HAP-1 (cell line): Measurements from ENCODE around the gene S1PR2.
"Not testable (repeated sequence)": the region's sequence is repeated elsewhere in the genome, so short reads cannot be mapped to it uniquely, and the experiment has no call there.

Experiments used
- DNase-seq, 2 experiments: peaks; one replicate each; pipeline ENCODE4 v3.0.0-alpha.2; 2016 to 2020; ENCODE audit warnings: low spot score in 2 of 2
- H3K27me3 ChIP-seq: fragments of 250-450 bp; sonication (Bioruptor Pico); 2 replicates; pipeline ENCODE4 v1.5.1; 2020; ENCODE audit warnings: low read depth, mild to moderate bottlenecking, moderate library complexity
- H3K36me3 ChIP-seq: fragments of 250-450 bp; sonication (Bioruptor Pico); replicated peaks from 2 replicates; pipeline ENCODE4 v1.5.1; 2020; ENCODE audit warnings: mild to moderate bottlenecking
- H3K4me1 ChIP-seq: fragments of 250-450 bp; sonication (Bioruptor Pico); 2 replicates; pipeline ENCODE4 v1.5.1; 2020; ENCODE audit warnings: mild to moderate bottlenecking
- H3K4me3 ChIP-seq: fragments of 250-450 bp; sonication (Bioruptor Pico); 2 replicates; pipeline ENCODE4 v1.5.1; 2020; ENCODE audit warnings: mild to moderate bottlenecking, moderate library complexity
- H3K9me3 ChIP-seq: fragments of 250-450 bp; sonication (Bioruptor Pico); 2 replicates; pipeline ENCODE4 v1.5.1; 2020; ENCODE audit warnings: mild to moderate bottlenecking, moderate library complexity
- in situ Hi-C: fragments of 300-500 bp; cut with MboI; formaldehyde crosslinking; loops from 3 replicates; pipeline ENCODE4 v1.14.3; 2020; ENCODE audit warnings: low sequenced_read_pairs, inconsistent platforms, mixed read lengths

Gene S1PR2

GRCh38 chr19:10203686-10204085 is 27.4 kb downstream of the S1PR2 start:
- Histone ChIP-seq H3K4me3 (no peak overlapping the region), H3K4me1 (peaks cover 2% of the 10 kb centered on the region; the same call in 1 of the 2 replicates), H3K9me3 (no peaks in the 10 kb centered on the region), H3K36me3 (no peaks in the 10 kb centered on the region), H3K27me3 (no peaks in the 10 kb centered on the region)
- in situ Hi-C loops, result no loop called here
- DNase-seq, result no peak

GRCh38 chr19:10201176-10201575 is 30.0 kb downstream of the S1PR2 start:
- in situ Hi-C loops, result no loop called here
- peaks cover 2% of the 10 kb centered on the region; the same call in 1 of the 2 replicates for H3K4me1 ChIP-seq
- DNase-seq, result no peak

GRCh38 chr19:10200101-10200500 is 31.0 kb downstream of the S1PR2 start:
- H3K36me3 ChIP-seq, H3K9me3 ChIP-seq, in situ Hi-C loops, H3K27me3 ChIP-seq, H3K4me1 ChIP-seq, DNase-seq, H3K4me3 ChIP-seq: not testable (repeated sequence)

More at GRCh38 chr19:10201176-10201575, 30.0 kb downstream of the S1PR2 start:
- no peaks in the 10 kb centered on the region for H3K27me3 ChIP-seq
- H3K4me3 ChIP-seq, result no peak overlapping the region
- H3K9me3 ChIP-seq, result no peaks in the 10 kb centered on the region
- H3K36me3 ChIP-seq, result no peaks in the 10 kb centered on the region

- H3K36me3 ChIP-seq, H3K27me3 ChIP-seq, H3K4me1 ChIP-seq, H3K9me3 ChIP-seq, H3K4me3 ChIP-seq, DNase-seq, in situ Hi-C loops: not testable (repeated sequence)
These were observed 32.1 kb downstream of the S1PR2 start for GRCh38 chr19:10198889-10199644.

GRCh38 chr19:10195199-10195519 is 36.0 kb downstream of the S1PR2 start:
- in situ Hi-C loops, result no loop called here

GRCh38 chr19:10194500-10195198 is 36.5 kb downstream of the S1PR2 start, which contains the start of gene DNMT1:
Gene DNMT1, minus strand, starts transcription at chr19:10194953. Its CDS starts 54 bp downstream, at chr19:10194899.
- in situ Hi-C loops, result no loop called here

More at GRCh38 chr19:10195199-10195519, 36.0 kb downstream of the S1PR2 start:
- peak overlapping the region; percentile 98 for H3K4me3 ChIP-seq
- H3K9me3 ChIP-seq, result no peaks in the 10 kb centered on the region
- H3K27me3 ChIP-seq, result no peaks in the 10 kb centered on the region
- H3K4me1 ChIP-seq, result peaks cover 12% of the 10 kb centered on the region
- DNase-seq, result no peak
- peaks cover 35% of the 10 kb centered on the region for H3K36me3 ChIP-seq

GRCh38 chr19:10193790-10194499 is 37.2 kb downstream of the S1PR2 start:
- Histone ChIP-seq H3K9me3 (no peaks in the 10 kb centered on the region), H3K36me3 (peaks cover 39% of the 10 kb centered on the region), H3K27me3 (no peaks in the 10 kb centered on the region), H3K4me1 (peaks cover 12% of the 10 kb centered on the region), H3K4me3 (peak overlapping the region; percentile 98)
- peak in 1 of 2 experiments; percentile 16 for DNase-seq
- in situ Hi-C loops, result no loop called here

More at GRCh38 chr19:10194500-10195198, 36.5 kb downstream of the S1PR2 start, which contains the start of gene DNMT1:
- DNase-seq, result peak; percentile 91 to 99
- H3K36me3 ChIP-seq, result peaks cover 39% of the 10 kb centered on the region
- no peaks in the 10 kb centered on the region for H3K9me3 ChIP-seq
- peaks cover 12% of the 10 kb centered on the region for H3K4me1 ChIP-seq
- H3K27me3 ChIP-seq, result no peaks in the 10 kb centered on the region
- peak within 1 kb of the TSS; percentile 98 for H3K4me3 ChIP-seq

GRCh38 chr19:10192922-10193321 is 38.2 kb downstream of the S1PR2 start:
- Histone ChIP-seq H3K27me3 (no peaks in the 10 kb centered on the region), H3K4me3 (peak overlapping the region; percentile 98), H3K36me3 (peaks cover 43% of the 10 kb centered on the region), H3K9me3 (no peaks in the 10 kb centered on the region), H3K4me1 (peaks cover 12% of the 10 kb centered on the region)
- DNase-seq, result no peak
- in situ Hi-C loops, result no loop called here

GRCh38 chr19:10191347-10191746 is 39.8 kb downstream of the S1PR2 start:
- Histone ChIP-seq H3K27me3 (no peaks in the 10 kb centered on the region), H3K4me1 (peaks cover 12% of the 10 kb centered on the region), H3K9me3 (no peaks in the 10 kb centered on the region), H3K4me3 (no peak overlapping the region), H3K36me3 (peaks cover 47% of the 10 kb centered on the region)
- in situ Hi-C loops, result no loop called here
- DNase-seq, result no peak

- Histone ChIP-seq H3K4me1 (peaks cover 9% of the 10 kb centered on the region), H3K27me3 (no peaks in the 10 kb centered on the region), H3K4me3 (no peak overlapping the region), H3K9me3 (no peaks in the 10 kb centered on the region), H3K36me3 (peaks cover 55% of the 10 kb centered on the region)
- no peak for DNase-seq
- in situ Hi-C loops, result no loop called here
These were observed 41.1 kb downstream of the S1PR2 start for GRCh38 chr19:10190026-10190425.

GRCh38 chr19:10189616-10190015 is 41.5 kb downstream of the S1PR2 start:
- Histone ChIP-seq H3K9me3 (no peaks in the 10 kb centered on the region), H3K4me1 (peaks cover 9% of the 10 kb centered on the region), H3K4me3 (no peak overlapping the region), H3K36me3 (peaks cover 58% of the 10 kb centered on the region), H3K27me3 (no peaks in the 10 kb centered on the region)
- DNase-seq, result no peak
- in situ Hi-C loops, result no loop called here

- H3K27me3 ChIP-seq, result no peaks in the 10 kb centered on the region
- in situ Hi-C loops, result no loop called here
- H3K9me3 ChIP-seq, result no peaks in the 10 kb centered on the region
- no peaks in the 10 kb centered on the region; the same call in 1 of the 2 replicates for H3K4me1 ChIP-seq
- no peak overlapping the region for H3K4me3 ChIP-seq
- peaks cover 61% of the 10 kb centered on the region for H3K36me3 ChIP-seq
- no peak for DNase-seq
These were observed 43.8 kb downstream of the S1PR2 start for GRCh38 chr19:10187315-10187714.

- in situ Hi-C loops, result no loop called here
- Histone ChIP-seq H3K4me1 (no peaks in the 10 kb centered on the region), H3K4me3 (no peak overlapping the region), H3K9me3 (no peaks in the 10 kb centered on the region), H3K27me3 (no peaks in the 10 kb centered on the region), H3K36me3 (peaks cover 58% of the 10 kb centered on the region)
- DNase-seq, result no peak
These were observed 46.5 kb downstream of the S1PR2 start for GRCh38 chr19:10184636-10185035.

GRCh38 chr19:10183926-10184325 is 47.2 kb downstream of the S1PR2 start:
- DNase-seq, result no peak
- Histone ChIP-seq H3K9me3 (no peaks in the 10 kb centered on the region), H3K36me3 (peaks cover 65% of the 10 kb centered on the region), H3K4me1 (no peaks in the 10 kb centered on the region), H3K27me3 (no peaks in the 10 kb centered on the region), H3K4me3 (no peak overlapping the region)
- in situ Hi-C loops, result no loop called here
